Measurements from ENCODE around the gene SRSF5. TPM values are rescaled to one million over a fixed set of nuclear protein-coding genes. Genes with fewer than 3 reads are reported as not detected.

The SRSF5 gene
- total RNA-seq, 2 experiments from 2014 or later = 1,437 to 1,479 TPM

DNA sequence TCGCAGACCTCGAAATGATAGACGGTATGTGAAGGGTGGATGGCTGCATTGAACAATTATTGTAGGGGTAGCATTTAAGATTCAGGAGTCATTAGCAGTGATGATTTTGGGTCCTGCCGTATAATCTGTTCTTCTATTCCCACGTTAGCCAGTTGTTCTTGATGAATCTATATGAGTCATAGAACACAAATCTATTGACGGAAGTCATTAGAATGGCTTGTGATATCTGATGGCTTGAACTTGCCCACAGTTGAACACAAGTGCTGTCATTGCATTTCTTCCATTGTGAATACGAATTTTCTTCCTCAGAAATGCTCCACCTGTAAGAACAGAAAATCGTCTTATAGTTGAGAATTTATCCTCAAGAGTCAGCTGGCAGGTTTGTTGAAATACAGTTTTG lies 1.9 kb downstream of the SRSF5 start:
- no peaks in the 10 kb centered on the region for H3K27me3 ChIP-seq (ENCODE audit: control insufficient read depth in 1 of 2, insufficient read depth in 2 of 2, low read length in 2 of 2)
- TF ChIP-seq, protein P1, sequence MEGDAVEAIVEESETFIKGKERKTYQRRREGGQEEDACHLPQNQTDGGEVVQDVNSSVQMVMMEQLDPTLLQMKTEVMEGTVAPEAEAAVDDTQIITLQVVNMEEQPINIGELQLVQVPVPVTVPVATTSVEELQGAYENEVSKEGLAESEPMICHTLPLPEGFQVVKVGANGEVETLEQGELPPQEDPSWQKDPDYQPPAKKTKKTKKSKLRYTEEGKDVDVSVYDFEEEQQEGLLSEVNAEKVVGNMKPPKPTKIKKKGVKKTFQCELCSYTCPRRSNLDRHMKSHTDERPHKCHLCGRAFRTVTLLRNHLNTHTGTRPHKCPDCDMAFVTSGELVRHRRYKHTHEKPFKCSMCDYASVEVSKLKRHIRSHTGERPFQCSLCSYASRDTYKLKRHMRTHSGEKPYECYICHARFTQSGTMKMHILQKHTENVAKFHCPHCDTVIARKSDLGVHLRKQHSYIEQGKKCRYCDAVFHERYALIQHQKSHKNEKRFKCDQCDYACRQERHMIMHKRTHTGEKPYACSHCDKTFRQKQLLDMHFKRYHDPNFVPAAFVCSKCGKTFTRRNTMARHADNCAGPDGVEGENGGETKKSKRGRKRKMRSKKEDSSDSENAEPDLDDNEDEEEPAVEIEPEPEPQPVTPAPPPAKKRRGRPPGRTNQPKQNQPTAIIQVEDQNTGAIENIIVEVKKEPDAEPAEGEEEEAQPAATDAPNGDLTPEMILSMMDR (IDR thresholded peaks at IDR 0.05) = no peak
- no peaks in the 10 kb centered on the region for H3K9me3 Mint-ChIP-seq
- H3K4me3 Mint-ChIP-seq = peak overlapping the region; percentile 100
- H3K27ac Mint-ChIP-seq = peak overlapping the region; percentile 100
- H3K27ac ChIP-seq (ENCODE audit: low read depth in 1 of 2, low read length in 2 of 2) = peak overlapping the region in 1 of 2 donors; percentile 100
- peaks cover 76% of the 10 kb centered on the region for H3K36me3 Mint-ChIP-seq (ENCODE audit: low read depth)
- peak overlapping the region; percentile 97 for H3K4me3 ChIP-seq (ENCODE audit: low read length)
- CTCF ChIA-PET = no interaction called here
- H3K27me3 Mint-ChIP-seq = no peaks in the 10 kb centered on the region
- intact Hi-C loops (cut with DNase I, micrococcal nuclease) = loop anchor here (5.0 to 10.0 kb wide), 4 partner anchors 157 to 1952 kb away; partner anchors contain the start of genes ERH (in 1 of the 2), MED6 (in 1 of the 2), RAD51B (in 1 of the 2) and SLC39A9 (in 1 of the 2)
- ATAC-seq (ENCODE audit: poor library complexity) = no peak
- DNase-seq = no peak
- peaks cover 58% of the 10 kb centered on the region for H3K4me1 ChIP-seq (ENCODE audit: insufficient read depth, low read length)
- POLR2A ChIA-PET = no interaction called here
- H3K36me3 ChIP-seq (ENCODE audit: insufficient read depth, low read length) = peaks cover 60% of the 10 kb centered on the region
- H3K9me3 ChIP-seq (ENCODE audit: control insufficient read depth in 1 of 2, insufficient read depth in 1 of 2, low read length in 2 of 2) = no peaks in the 10 kb centered on the region
- peaks cover 84% of the 10 kb centered on the region for H3K4me1 Mint-ChIP-seq (ENCODE audit: low read depth)

DNA sequence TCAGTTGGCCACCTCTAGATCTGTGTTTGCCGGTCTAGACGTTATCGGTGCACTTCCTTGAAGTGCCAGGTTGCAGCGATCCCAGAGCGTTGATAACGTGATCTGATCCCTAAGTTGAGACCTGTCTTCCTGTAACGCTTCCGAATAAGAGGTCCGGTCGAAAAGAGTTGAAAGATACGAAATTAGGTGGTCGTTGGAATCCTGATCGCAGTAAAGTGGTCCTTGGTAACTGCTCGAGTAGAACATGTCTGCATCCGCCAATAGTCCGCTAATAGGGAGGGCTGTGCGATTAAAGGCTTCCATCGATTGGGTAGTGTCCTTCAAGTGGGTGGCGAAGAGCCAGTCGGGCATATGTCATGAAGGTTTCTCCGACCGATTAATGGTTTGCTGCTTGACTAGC lies 2.7 kb downstream of the SRSF5 start:
- TF ChIP-seq, protein P1 (IDR thresholded peaks at IDR 0.05) = no peak
- Mint-ChIP-seq H3K27me3 (no peaks in the 10 kb centered on the region), H3K4me1 (ENCODE audit: low read depth) (peaks cover 85% of the 10 kb centered on the region), H3K36me3 (ENCODE audit: low read depth) (peaks cover 83% of the 10 kb centered on the region), H3K4me3 (peak overlapping the region; percentile 100), H3K9me3 (no peaks in the 10 kb centered on the region), H3K27ac (peak overlapping the region; percentile 64)
- ChIA-PET POLR2A (no interaction called here), CTCF (no interaction called here)
- no peaks in the 10 kb centered on the region for H3K27me3 ChIP-seq (ENCODE audit: control insufficient read depth in 1 of 2, insufficient read depth in 2 of 2, low read length in 2 of 2)
- peaks cover 57% of the 10 kb centered on the region for H3K4me1 ChIP-seq (ENCODE audit: insufficient read depth, low read length)
- intact Hi-C loops (cut with DNase I, micrococcal nuclease) = loop anchor here (5.0 to 10.0 kb wide), 4 partner anchors 157 to 1952 kb away; partner anchors contain the start of genes ERH (in 1 of the 2), MED6 (in 1 of the 2), RAD51B (in 1 of the 2) and SLC39A9 (in 1 of the 2)
- no peak overlapping the region for H3K27ac ChIP-seq (ENCODE audit: low read depth in 1 of 2, low read length in 2 of 2)
- no peak for DNase-seq
- H3K9me3 ChIP-seq (ENCODE audit: control insufficient read depth in 1 of 2, insufficient read depth in 1 of 2, low read length in 2 of 2) = no peaks in the 10 kb centered on the region
- ATAC-seq (ENCODE audit: poor library complexity) = no peak
- H3K4me3 ChIP-seq (ENCODE audit: low read length) = no peak overlapping the region
- peaks cover 67% of the 10 kb centered on the region for H3K36me3 ChIP-seq (ENCODE audit: insufficient read depth, low read length)

GRCh38 chr14:69770559-69770958 lies 3.6 kb downstream of the SRSF5 start:
- intact Hi-C loops (cut with DNase I, micrococcal nuclease) = no loop called here

More at GRCh38 chr14:69770559-69770958, 3.6 kb downstream of the SRSF5 start:
- H3K9me3 Mint-ChIP-seq = no peaks in the 10 kb centered on the region
- peak overlapping the region; percentile 64 for H3K27ac Mint-ChIP-seq
- Histone ChIP-seq H3K9me3 (ENCODE audit: control insufficient read depth in 1 of 2, insufficient read depth in 1 of 2, low read length in 2 of 2) (no peaks in the 10 kb centered on the region), H3K4me1 (ENCODE audit: insufficient read depth, low read length) (peaks cover 56% of the 10 kb centered on the region), H3K27me3 (ENCODE audit: control insufficient read depth in 1 of 2, insufficient read depth in 2 of 2, low read length in 2 of 2) (no peaks in the 10 kb centered on the region), H3K27ac (ENCODE audit: low read depth in 1 of 2, low read length in 2 of 2) (no peak overlapping the region), H3K36me3 (ENCODE audit: insufficient read depth, low read length) (peaks cover 74% of the 10 kb centered on the region), H3K4me3 (ENCODE audit: low read length) (no peak overlapping the region)
- ATAC-seq (ENCODE audit: poor library complexity) (no peak), DNase-seq (no peak)
- peaks cover 92% of the 10 kb centered on the region for H3K36me3 Mint-ChIP-seq (ENCODE audit: low read depth)
- POLR2A ChIA-PET = no interaction called here
- TF ChIP-seq, protein P1 (IDR thresholded peaks at IDR 0.05) = no peak
- CTCF ChIA-PET = no interaction called here
- peaks cover 94% of the 10 kb centered on the region for H3K4me1 Mint-ChIP-seq (ENCODE audit: low read depth)
- H3K27me3 Mint-ChIP-seq = no peaks in the 10 kb centered on the region
- H3K4me3 Mint-ChIP-seq = peak overlapping the region; percentile 100
